ENCODE results near the gene SPINK1.
"Not testable (repeated sequence)": the region's sequence is repeated elsewhere in the genome, so short reads cannot be mapped to it uniquely, and the experiment has no call there.

The SPINK1 gene

GRCh38 chr5:147831465-147831864, at the start of gene SPINK1:
Gene SPINK1, minus strand, starts transcription at chr5:147831671. Its CDS starts 94 bp downstream, at chr5:147831577.
- H3K4me3 ChIP-seq (ENCODE audit: low read depth, low read length), result no peak within 1 kb of the TSS

- no peak overlapping the region for H3K4me3 ChIP-seq (ENCODE audit: low read depth, low read length)
Observed at GRCh38 chr5:147880487-147880886, 49.0 kb upstream of the SPINK1 start.

- H3K4me3 ChIP-seq (ENCODE audit: low read depth, low read length), result no peak overlapping the region
Observed at GRCh38 chr5:147879784-147880183, 48.3 kb upstream of the SPINK1 start.

- no peak within 1 kb of the TSS for H3K4me3 ChIP-seq (ENCODE audit: low read depth, low read length)
Observed at GRCh38 chr5:147878066-147878759, 46.7 kb upstream of the SPINK1 start, which contains the start of gene SCGB3A2. Gene SCGB3A2, plus strand, starts transcription at chr5:147878711. Its CDS starts 93 bp downstream, at chr5:147878804.

GRCh38 chr5:147876626-147877025, 45.2 kb upstream of the SPINK1 start:
- H3K4me3 ChIP-seq (ENCODE audit: low read depth, low read length), result no peak overlapping the region

GRCh38 chr5:147876141-147876540, 44.7 kb upstream of the SPINK1 start:
- no peak overlapping the region for H3K4me3 ChIP-seq (ENCODE audit: low read depth, low read length)

- peak overlapping the region; percentile 27 for H3K4me3 ChIP-seq (ENCODE audit: low read depth, low read length)
Observed at GRCh38 chr5:147874910-147875367, 43.5 kb upstream of the SPINK1 start.

GRCh38 chr5:147874118-147874875, 42.8 kb upstream of the SPINK1 start:
- H3K4me3 ChIP-seq (ENCODE audit: low read depth, low read length), result peak overlapping the region; percentile 80

GRCh38 chr5:147872744-147873435, 41.4 kb upstream of the SPINK1 start:
- H3K4me3 ChIP-seq (ENCODE audit: low read depth, low read length), result peak overlapping the region; percentile 80

GRCh38 chr5:147871980-147872549, 40.6 kb upstream of the SPINK1 start:
- H3K4me3 ChIP-seq (ENCODE audit: low read depth, low read length), result peak overlapping the region; percentile 77

GRCh38 chr5:147869892-147870291, 38.4 kb upstream of the SPINK1 start:
- not testable (repeated sequence) for H3K4me3 ChIP-seq (ENCODE audit: low read depth, low read length)

- peak overlapping the region; percentile 27 for H3K4me3 ChIP-seq (ENCODE audit: low read depth, low read length)
Observed at GRCh38 chr5:147869112-147869511, 37.6 kb upstream of the SPINK1 start.

GRCh38 chr5:147863454-147864158, 32.1 kb upstream of the SPINK1 start:
- no peak overlapping the region for H3K4me3 ChIP-seq (ENCODE audit: low read depth, low read length)

GRCh38 chr5:147860641-147861025, 29.2 kb upstream of the SPINK1 start:
- no peak overlapping the region for H3K4me3 ChIP-seq (ENCODE audit: low read depth, low read length)

GRCh38 chr5:147859962-147860640, 28.6 kb upstream of the SPINK1 start:
- no peak overlapping the region for H3K4me3 ChIP-seq (ENCODE audit: low read depth, low read length)

- no peak overlapping the region for H3K4me3 ChIP-seq (ENCODE audit: low read depth, low read length)
Observed at GRCh38 chr5:147858565-147858964, 27.1 kb upstream of the SPINK1 start.

GRCh38 chr5:147857302-147858129, 26.0 kb upstream of the SPINK1 start:
- H3K4me3 ChIP-seq (ENCODE audit: low read depth, low read length), result no peak overlapping the region

- H3K4me3 ChIP-seq (ENCODE audit: low read depth, low read length), result no peak overlapping the region
Observed at GRCh38 chr5:147856801-147857200, 25.3 kb upstream of the SPINK1 start.

GRCh38 chr5:147855774-147856069, 24.3 kb upstream of the SPINK1 start:
- no peak overlapping the region for H3K4me3 ChIP-seq (ENCODE audit: low read depth, low read length)

Measured in iPS-11a (cell line).